UCSD-AML1 (cell line): Measurements from ENCODE around the gene ZNF618.

Experiments
- DNase-seq: peaks from one replicate; lab custom pipeline; 2025; ENCODE audit not compliant: unreplicated experiment; lab: John Stamatoyannopoulos, UW

The ZNF618 gene

GRCh38 chr9:114055061-114055460 is 179.0 kb downstream of the ZNF618 start:
- no peak for DNase-seq

- no peak for DNase-seq
Measured at GRCh38 chr9:114055894-114056293, 179.8 kb downstream of the ZNF618 start.

GRCh38 chr9:114056527-114056926 is 180.4 kb downstream of the ZNF618 start:
- no peak for DNase-seq

- DNase-seq: no peak
Measured at GRCh38 chr9:114057161-114057885, 181.2 kb downstream of the ZNF618 start.

- no peak for DNase-seq
Measured at GRCh38 chr9:114058688-114059046, 182.6 kb downstream of the ZNF618 start.

- no peak for DNase-seq
Measured at GRCh38 chr9:114059047-114059803, 183.1 kb downstream of the ZNF618 start.

- DNase-seq: no peak
Measured at GRCh38 chr9:114060070-114060469, 184.0 kb downstream of the ZNF618 start.

- no peak for DNase-seq
Measured at GRCh38 chr9:114060711-114061110, 184.6 kb downstream of the ZNF618 start.

GRCh38 chr9:114061292-114061691 is 185.2 kb downstream of the ZNF618 start:
- DNase-seq: no peak

GRCh38 chr9:114061830-114062474 is 185.8 kb downstream of the ZNF618 start:
- no peak for DNase-seq

GRCh38 chr9:114065304-114065703 is 189.2 kb downstream of the ZNF618 start:
- DNase-seq: no peak

GRCh38 chr9:114069476-114070187 is 193.5 kb downstream of the ZNF618 start:
- no peak for DNase-seq

- no peak for DNase-seq
Measured at GRCh38 chr9:114070188-114071103, 194.3 kb downstream of the ZNF618 start.

- DNase-seq: no peak
Measured at GRCh38 chr9:114071197-114071795, 195.2 kb downstream of the ZNF618 start.

GRCh38 chr9:114072184-114073140 is 196.4 kb downstream of the ZNF618 start:
- DNase-seq: no peak

- no peak for DNase-seq
Measured at GRCh38 chr9:114075602-114076001, 199.5 kb downstream of the ZNF618 start.

GRCh38 chr9:114076237-114077161 is 200.4 kb downstream of the ZNF618 start:
- DNase-seq: no peak
